HepG2 (cell line): ENCODE measurements around the gene APOC4. TPM values are rescaled to one million over a fixed set of nuclear protein-coding genes. Genes with fewer than 3 reads are reported as not detected.

Experiments used
- ATAC-seq: fragments of 200-7000 bp; cut with Tn5 transposase; 3 replicates; pipeline ENCODE4 v1.9.1; 2020; ENCODE audit warnings: mild to moderate bottlenecking, moderate library complexity
- BruUV-seq: library from RNA; stranded (reverse); fragments of 400-500 nt; replicated peaks from 2 replicates; lab custom pipeline; 2021; lab: Mats Ljungman, UMichigan
- CTCF ChIA-PET: fragments of 300-600 bp; formaldehyde crosslinking; extraction: SDS; loops from one replicate; lab custom pipeline; 2021; ENCODE audit warnings: low total read pairs, inconsistent platforms, low intra/inter-chr PET ratio; lab: Yijun Ruan, JAX
- POLR2A ChIA-PET: fragments of 350-600 bp; sonication (Branson Sonifier 250); formaldehyde crosslinking; loops from one replicate; lab custom pipeline; 2020; ENCODE audit warnings: antibody characterized with exemption, inconsistent platforms; lab: Yijun Ruan, JAX
- DNase-seq: peaks from one replicate; pipeline ENCODE4 v3.0.0-alpha.2; 2015; ENCODE audit warnings: low spot score
- FAIRE-seq: peaks from 3 replicates; lab custom pipeline; 2011; peaks lifted over from hg19 to GRCh38; lab: Jason Lieb, UNC
- H2AFZ ChIP-seq: one replicate; pipeline ENCODE4 v1.6.1; 2011; ENCODE audit warnings: low read length, inconsistent platforms
- H3K27ac ChIP-seq: fragments of 300-600 bp; 3 replicates; pipeline ENCODE4 v1.8.0; 2011; ENCODE audit warnings: mixed run types, mild to moderate bottlenecking, mixed read lengths, low read length, inconsistent platforms; ENCODE audit not compliant: insufficient read depth; ENCODE audit errors: extremely low read length
- H3K27me3 ChIP-seq, 2 experiments: fragments of 200-600 bp in 1 of 2; 2 replicates in 1 of 2; 3 replicates in 1 of 2; pipeline versions ENCODE4 v1.6.0 to v1.8.0; 2011; ENCODE audit warnings: low read length in 2 of 2, mild to moderate bottlenecking in 2 of 2, moderate library complexity in 2 of 2, inconsistent platforms in 1 of 2; ENCODE audit not compliant: insufficient read depth in 2 of 2, control insufficient read depth in 1 of 2
- H3K36me3 ChIP-seq, 2 experiments: fragments of 200-600 bp in 1 of 2; replicated peaks in 1 of 2; 2 replicates in 1 of 2; 3 replicates in 1 of 2; pipeline versions ENCODE4 v1.5.1 to v1.8.0; 2011; ENCODE audit warnings: low read length in 2 of 2, inconsistent platforms in 1 of 2; ENCODE audit not compliant: insufficient read depth in 2 of 2, control insufficient read depth in 1 of 2
- H3K4me1 ChIP-seq: 2 replicates; pipeline ENCODE4 v1.5.1; 2012; ENCODE audit warnings: low read length, inconsistent platforms; ENCODE audit not compliant: insufficient read depth
- H3K4me2 ChIP-seq: 2 replicates; pipeline ENCODE4 v1.6.0; 2011; ENCODE audit warnings: low read depth, low read length, inconsistent platforms
- H3K4me3 ChIP-seq, 3 experiments: fragments of 200-600 bp in 1 of 3; sonication (generic), shearing (Covaris generic) in 1 of 3; replicated peaks in 1 of 3; 2 replicates each; pipeline ENCODE4 v1.5.1; 2011 to 2016; ENCODE audit warnings: low read length in 3 of 3, inconsistent platforms in 2 of 3, low read depth in 2 of 3, mild to moderate bottlenecking in 2 of 3, control low read depth in 1 of 3, mixed read lengths in 1 of 3; ENCODE audit not compliant: insufficient read depth in 1 of 3
- H3K79me2 ChIP-seq: one replicate; pipeline ENCODE4 v1.6.1; 2011; ENCODE audit warnings: low read length, inconsistent platforms; ENCODE audit not compliant: insufficient read depth
- H3K9ac ChIP-seq: 2 replicates; pipeline ENCODE4 v1.6.0; 2011; ENCODE audit warnings: mild to moderate bottlenecking, low read depth, low read length, inconsistent platforms; ENCODE audit not compliant: insufficient read depth
- H3K9me3 ChIP-seq: 2 replicates; pipeline ENCODE4 v1.5.1; 2012; ENCODE audit warnings: mild to moderate bottlenecking, low read length
- H4K20me1 ChIP-seq: 2 replicates; pipeline ENCODE4 v1.6.0; 2011; ENCODE audit warnings: inconsistent platforms, mild to moderate bottlenecking, low read length, moderate library complexity; ENCODE audit not compliant: insufficient read depth
- DPF2 ChIP-seq: sonication (generic); formaldehyde crosslinking; IDR thresholded peaks from 2 replicates; pipeline ENCODE4 v1.4.0; 2020; ENCODE audit warnings: mild to moderate bottlenecking, low read depth, missing genetic modification reagents, borderline replicate concordance
- FOXK1 ChIP-seq: sonication (generic); formaldehyde crosslinking; IDR thresholded peaks from 2 replicates; pipeline ENCODE4 v1.4.0; 2020; ENCODE audit warnings: low read depth, missing genetic modification reagents, borderline replicate concordance
- HNF1B ChIP-seq: sonication (generic); formaldehyde crosslinking; IDR thresholded peaks from 2 replicates; pipeline ENCODE4 v1.5.1; 2020; ENCODE audit warnings: mild to moderate bottlenecking, moderate library complexity, missing genetic modification reagents
- KDM4B ChIP-seq: sonication (generic); formaldehyde crosslinking; IDR thresholded peaks from 2 replicates; pipeline ENCODE4 v1.4.0; 2020; ENCODE audit warnings: missing genetic modification reagents
- PHB2 ChIP-seq: fragments of 450-650 bp; IDR thresholded peaks from 2 replicates; pipeline ENCODE4 v1.6.1; 2018; ENCODE audit not compliant: partially characterized antibody
- RBFOX2 ChIP-seq: fragments of 200-400 bp; formaldehyde crosslinking; IDR thresholded peaks from 2 replicates; pipeline ENCODE4 v1.6.1; 2017; ENCODE audit warnings: low read depth, mild to moderate bottlenecking, low read length
- SALL1 ChIP-seq: sonication (generic); formaldehyde crosslinking; IDR thresholded peaks from 2 replicates; pipeline ENCODE4 v1.8.0; 2022; ENCODE audit warnings: mild to moderate bottlenecking, missing genetic modification reagents
- SP4 ChIP-seq: sonication (generic); formaldehyde crosslinking; IDR thresholded peaks from 2 replicates; pipeline ENCODE4 v1.8.1; 2023; ENCODE audit warnings: mild to moderate bottlenecking, missing genetic modification reagents
- ZFP41 ChIP-seq: sonication (generic); formaldehyde crosslinking; IDR thresholded peaks from 2 replicates; pipeline ENCODE4 v1.4.0; 2020; ENCODE audit warnings: mild to moderate bottlenecking, missing genetic modification reagents, borderline replicate concordance
- ZNF138 ChIP-seq: sonication (generic); formaldehyde crosslinking; IDR thresholded peaks from 2 replicates; pipeline ENCODE4 v1.5.0; 2020; ENCODE audit warnings: mild to moderate bottlenecking, low read depth, missing genetic modification reagents
- ZNF580 ChIP-seq: IDR thresholded peaks from 2 replicates; pipeline ENCODE4 v1.6.1; 2016; ENCODE audit warnings: low read depth, borderline replicate concordance
- ZNF878 ChIP-seq: sonication (generic); formaldehyde crosslinking; IDR thresholded peaks from 2 replicates; pipeline ENCODE4 v1.8.1; 2023; ENCODE audit warnings: mild to moderate bottlenecking, missing genetic modification reagents, moderate library complexity
- ZNF891 ChIP-seq: sonication (generic); formaldehyde crosslinking; IDR thresholded peaks from 2 replicates; pipeline ENCODE4 v1.5.0; 2020; ENCODE audit warnings: mild to moderate bottlenecking, missing genetic modification reagents
- WGBS: methylation state at CpG from one replicate; pipeline ENCODE4 v1.1.6; 2017; ENCODE audit warnings: low lambda C conversion rate; 5-methylcytosine and 5-hydroxymethylcytosine counted together
- in situ Hi-C: cut with HindIII; loops from 2 replicates; pipeline ENCODE4 v1.10.0; 2017; ENCODE audit warnings: low pct_unique_long_range_greater_than_20kb; ENCODE audit not compliant: extremely low pct_ligation_motif_present
- intact Hi-C: fragments of 100-400 bp; cut with micrococcal nuclease; formaldehyde crosslinking; loops from one replicate; pipeline ENCODE4 v1.10.0; 2022; ENCODE audit not compliant: unreplicated experiment
- polyA plus RNA-seq, 8 experiments: library from polyadenylated mRNA; depleted of rRNA in 3 of 8; stranded (reverse) in 7 of 8; unstranded in 1 of 8; fragments of >200 nt; fragmentation: Illumina TruSeq in 4 of 8; extraction: Trizol in 4 of 8; gene quantifications; 2 replicates each; pipeline versions ENCODE4 v1.2.1 to v1.2.3, GENCODE V29; 2011 to 2016; ENCODE audit warnings: low read depth in 4 of 8, missing spikeins in 1 of 8, mixed read lengths in 1 of 8; ENCODE audit not compliant: insufficient read depth in 1 of 8
- total RNA-seq, 5 experiments: library from RNA; depleted of rRNA; stranded (reverse); fragments of >200 nt; fragmentation: Illumina TruSeq; extraction: Trizol; gene quantifications; 2 replicates each; pipeline ENCODE4 v1.2.3, GENCODE V29; 2016; ENCODE audit warnings: low read depth in 1 of 5
- TF ChIP-seq, protein P1 (sequence below): sonication (generic); formaldehyde crosslinking; IDR thresholded peaks from 2 replicates; pipeline ENCODE4 v1.5.0; 2020; ENCODE audit warnings: mild to moderate bottlenecking, missing genetic modification reagents, borderline replicate concordance
- TF ChIP-seq, protein P2 (sequence below): IDR thresholded peaks from 2 replicates; pipeline ENCODE4 v1.6.1; 2016; ENCODE audit warnings: mild to moderate bottlenecking, missing biosample characterization, missing genetic modification reagents

The APOC4 gene
- total and polyA plus RNA-seq, 2 of the 13 experiments (the other 11 are each of a cell fraction or from before 2014, with no cell fraction given), result 0.46 TPM; not detected in 1

GRCh38 chr19:44986389-44986788 is 44.4 kb downstream of the APOC4 start:
- Histone ChIP-seq H3K4me1 (no peaks in the 10 kb centered on the region), H3K4me2 (no peak overlapping the region), H2AFZ (no peak overlapping the region), H3K27me3 (no peaks in the 10 kb centered on the region), H3K79me2 (no peaks in the 10 kb centered on the region)
- intact Hi-C loops, result no loop called here
- POLR2A ChIA-PET, result no interaction called here
- TF ChIP-seq ZNF891 (no peak), DPF2 (CRISPR knock-in tag) (no peak), SALL1 (CRISPR knock-in tag) (no peak), ZNF878 (CRISPR knock-in tag) (no peak), HNF1B (CRISPR knock-in tag) (no peak), FOXK1 (CRISPR knock-in tag) (no peak), PHB2 (no peak), KDM4B (CRISPR knock-in tag) (no peak), ZNF580 (no peak), ZFP41 (no peak), ZNF138 (CRISPR knock-in tag) (no peak), RBFOX2 (no peak), SP4 (CRISPR knock-in tag) (no peak)
- TF ChIP-seq, protein P1, sequence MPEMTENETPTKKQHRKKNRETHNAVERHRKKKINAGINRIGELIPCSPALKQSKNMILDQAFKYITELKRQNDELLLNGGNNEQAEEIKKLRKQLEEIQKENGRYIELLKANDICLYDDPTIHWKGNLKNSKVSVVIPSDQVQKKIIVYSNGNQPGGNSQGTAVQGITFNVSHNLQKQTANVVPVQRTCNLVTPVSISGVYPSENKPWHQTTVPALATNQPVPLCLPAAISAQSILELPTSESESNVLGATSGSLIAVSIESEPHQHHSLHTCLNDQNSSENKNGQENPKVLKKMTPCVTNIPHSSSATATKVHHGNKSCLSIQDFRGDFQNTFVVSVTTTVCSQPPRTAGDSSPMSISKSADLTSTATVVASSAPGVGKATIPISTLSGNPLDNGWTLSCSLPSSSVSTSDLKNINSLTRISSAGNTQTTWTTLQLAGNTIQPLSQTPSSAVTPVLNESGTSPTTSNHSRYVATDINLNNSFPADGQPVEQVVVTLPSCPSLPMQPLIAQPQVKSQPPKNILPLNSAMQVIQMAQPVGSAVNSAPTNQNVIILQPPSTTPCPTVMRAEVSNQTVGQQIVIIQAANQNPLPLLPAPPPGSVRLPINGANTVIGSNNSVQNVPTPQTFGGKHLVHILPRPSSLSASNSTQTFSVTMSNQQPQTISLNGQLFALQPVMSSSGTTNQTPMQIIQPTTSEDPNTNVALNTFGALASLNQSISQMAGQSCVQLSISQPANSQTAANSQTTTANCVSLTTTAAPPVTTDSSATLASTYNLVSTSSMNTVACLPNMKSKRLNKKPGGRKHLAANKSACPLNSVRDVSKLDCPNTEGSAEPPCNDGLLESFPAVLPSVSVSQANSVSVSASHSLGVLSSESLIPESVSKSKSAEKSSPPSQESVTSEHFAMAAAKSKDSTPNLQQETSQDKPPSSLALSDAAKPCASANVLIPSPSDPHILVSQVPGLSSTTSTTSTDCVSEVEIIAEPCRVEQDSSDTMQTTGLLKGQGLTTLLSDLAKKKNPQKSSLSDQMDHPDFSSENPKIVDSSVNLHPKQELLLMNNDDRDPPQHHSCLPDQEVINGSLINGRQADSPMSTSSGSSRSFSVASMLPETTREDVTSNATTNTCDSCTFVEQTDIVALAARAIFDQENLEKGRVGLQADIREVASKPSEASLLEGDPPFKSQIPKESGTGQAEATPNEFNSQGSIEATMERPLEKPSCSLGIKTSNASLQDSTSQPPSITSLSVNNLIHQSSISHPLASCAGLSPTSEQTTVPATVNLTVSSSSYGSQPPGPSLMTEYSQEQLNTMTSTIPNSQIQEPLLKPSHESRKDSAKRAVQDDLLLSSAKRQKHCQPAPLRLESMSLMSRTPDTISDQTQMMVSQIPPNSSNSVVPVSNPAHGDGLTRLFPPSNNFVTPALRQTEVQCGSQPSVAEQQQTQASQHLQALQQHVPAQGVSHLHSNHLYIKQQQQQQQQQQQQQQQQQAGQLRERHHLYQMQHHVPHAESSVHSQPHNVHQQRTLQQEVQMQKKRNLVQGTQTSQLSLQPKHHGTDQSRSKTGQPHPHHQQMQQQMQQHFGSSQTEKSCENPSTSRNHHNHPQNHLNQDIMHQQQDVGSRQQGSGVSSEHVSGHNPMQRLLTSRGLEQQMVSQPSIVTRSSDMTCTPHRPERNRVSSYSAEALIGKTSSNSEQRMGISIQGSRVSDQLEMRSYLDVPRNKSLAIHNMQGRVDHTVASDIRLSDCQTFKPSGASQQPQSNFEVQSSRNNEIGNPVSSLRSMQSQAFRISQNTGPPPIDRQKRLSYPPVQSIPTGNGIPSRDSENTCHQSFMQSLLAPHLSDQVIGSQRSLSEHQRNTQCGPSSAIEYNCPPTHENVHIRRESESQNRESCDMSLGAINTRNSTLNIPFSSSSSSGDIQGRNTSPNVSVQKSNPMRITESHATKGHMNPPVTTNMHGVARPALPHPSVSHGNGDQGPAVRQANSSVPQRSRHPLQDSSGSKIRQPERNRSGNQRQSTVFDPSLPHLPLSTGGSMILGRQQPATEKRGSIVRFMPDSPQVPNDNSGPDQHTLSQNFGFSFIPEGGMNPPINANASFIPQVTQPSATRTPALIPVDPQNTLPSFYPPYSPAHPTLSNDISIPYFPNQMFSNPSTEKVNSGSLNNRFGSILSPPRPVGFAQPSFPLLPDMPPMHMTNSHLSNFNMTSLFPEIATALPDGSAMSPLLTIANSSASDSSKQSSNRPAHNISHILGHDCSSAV (CRISPR knock-in tag), result no peak
- TF ChIP-seq, protein P2, sequence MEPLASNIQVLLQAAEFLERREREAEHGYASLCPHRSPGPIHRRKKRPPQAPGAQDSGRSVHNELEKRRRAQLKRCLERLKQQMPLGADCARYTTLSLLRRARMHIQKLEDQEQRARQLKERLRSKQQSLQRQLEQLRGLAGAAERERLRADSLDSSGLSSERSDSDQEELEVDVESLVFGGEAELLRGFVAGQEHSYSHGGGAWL, result no peak
- TF ChIP-seq, all 625 proteins: peak for 0
- 97% methylated on average over 7 of the region's 7 CpGs for WGBS
- ATAC-seq, result no peak
- Histone ChIP-seq H3K4me3 (no peak overlapping the region), H3K9ac (no peak overlapping the region), H3K27ac (no peak overlapping the region), H3K36me3 (peaks cover 14 to 61% of the 10 kb centered on the region in 2 experiments; a peak in 4 of 5 replicates), H3K9me3 (no peaks in the 10 kb centered on the region), H4K20me1 (no peaks in the 10 kb centered on the region)
- no TSS peak for BruUV-seq
- FAIRE-seq, result no peak
- CTCF ChIA-PET, result no interaction called here
- in situ Hi-C loops, result no loop called here
- no peak for DNase-seq
